Gastroesophageal sphincter (tissue), 4 donors: ENCODE measurements around the gene DNAH17. TPM values are rescaled to one million over a fixed set of nuclear protein-coding genes. Genes with fewer than 3 reads are reported as not detected.

Source experiments
- ATAC-seq: fragments of 150-250 bp; one replicate; pipeline ENCODE4 v1.9.1; 2016; ENCODE audit warnings: mild to moderate bottlenecking, moderate library complexity
- H3K27ac ChIP-seq, 4 donors: fragments of 200-600 bp; sonication (generic) in 3 of 4; 1 replicate in 3 of 4; 2 replicates in 1 of 4; pipeline ENCODE4 v1.5.1; 2016 to 2019
- H3K27me3 ChIP-seq: fragments of 200-600 bp; sonication (generic); one replicate; pipeline ENCODE4 v1.5.1; 2019
- H3K36me3 ChIP-seq, 2 donors: fragments of 200-600 bp; sonication (generic); one replicate each; pipeline ENCODE4 v1.5.1; 2019; ENCODE audit warnings: control low read depth in 1 of 2
- H3K4me1 ChIP-seq, 3 donors: fragments of 200-600 bp; sonication (generic); 1 replicate in 2 of 3; 2 replicates in 1 of 3; pipeline ENCODE4 v1.5.1; 2016 to 2019; ENCODE audit warnings: control low read depth in 2 of 3
- H3K4me3 ChIP-seq, 2 donors: fragments of 200-600 bp; sonication (generic); one replicate each; pipeline ENCODE4 v1.5.1; 2019; ENCODE audit warnings: mild to moderate bottlenecking in 1 of 2, moderate library complexity in 1 of 2
- H3K9me3 ChIP-seq, 3 donors: fragments of 200-600 bp; sonication (generic); one replicate each; pipeline ENCODE4 v1.5.1; 2017 to 2019; ENCODE audit warnings: control low read depth in 2 of 3
- EP300 ChIP-seq: sonication (generic); formaldehyde crosslinking; IDR thresholded peaks from one replicate; pipeline ENCODE4 v1.6.1; 2017; ENCODE audit warnings: antibody characterized with exemption, mild to moderate bottlenecking
- POLR2A ChIP-seq, 2 donors: fragments of 450-650 bp; IDR thresholded peaks; one replicate each; pipeline ENCODE4 v1.6.1; 2017; ENCODE audit warnings: antibody characterized with exemption in 2 of 2, mild to moderate bottlenecking in 2 of 2, moderate library complexity in 1 of 2
- POLR2AphosphoS5 ChIP-seq: sonication (generic); formaldehyde crosslinking; IDR thresholded peaks from one replicate; pipeline ENCODE4 v1.6.1; 2017; ENCODE audit warnings: antibody characterized with exemption
- WGBS, 2 donors: methylation state at CpG; one replicate each; pipeline ENCODE4 v1.1.5; 2018; ENCODE audit warnings: low coverage in 1 of 2; 5-methylcytosine and 5-hydroxymethylcytosine counted together
- total RNA-seq, 4 donors: library from RNA; depleted of rRNA; stranded (reverse); fragments of >200 nt; gene quantifications; one replicate each; pipeline ENCODE4 v1.1.0, GENCODE V29; 2016
- TF ChIP-seq, protein P1 (sequence below), 4 experiments: fragments of 200-600 bp in 2 of 4; fragments of 450-650 bp in 2 of 4; sonication (generic) in 1 of 4; IDR thresholded peaks; one replicate each; pipeline ENCODE4 v1.5.1; 2017 to 2019; ENCODE audit warnings: antibody characterized with exemption in 4 of 4, mild to moderate bottlenecking in 2 of 4, moderate library complexity in 2 of 4

The DNAH17 gene
- total RNA-seq, 4 donors from 2014 or later, result 0.15 TPM; not detected in 3

DNA sequence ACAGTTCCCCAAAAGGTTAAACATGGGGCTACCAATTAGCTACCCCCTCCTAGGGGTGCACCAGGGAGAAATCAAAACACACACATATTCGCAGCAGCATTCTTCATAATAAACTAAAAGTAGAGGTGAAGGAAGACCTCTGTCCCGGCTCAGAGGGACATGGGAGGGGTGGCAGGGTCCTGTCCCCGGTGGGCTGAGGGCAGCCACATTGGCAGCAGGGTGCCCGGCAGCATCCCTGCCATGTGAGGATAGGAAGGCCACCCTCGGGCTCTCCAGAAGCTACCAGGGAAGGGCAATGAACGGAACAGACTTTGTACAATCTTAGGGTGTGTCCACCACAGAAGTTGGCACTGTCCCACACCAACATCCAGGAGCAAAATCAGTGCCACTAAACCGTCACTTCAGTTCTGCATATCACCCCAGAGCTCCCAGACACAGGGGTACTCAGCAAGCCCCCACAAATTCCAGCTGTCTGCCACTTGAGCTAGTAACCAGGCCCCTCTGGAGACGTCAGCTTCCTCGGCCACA, 3.1 kb upstream of the DNAH17 start:
- Histone ChIP-seq H3K36me3 (no peaks in the 10 kb centered on the region), H3K27ac (no peak overlapping the region), H3K9me3 (no peaks in the 10 kb centered on the region), H3K4me1 (no peaks in the 10 kb centered on the region), H3K4me3 (no peak overlapping the region), H3K27me3 (no peaks in the 10 kb centered on the region)
- ATAC-seq, result no peak
- no peak for TF ChIP-seq POLR2A (IDR thresholded peaks at IDR 0.05)
- TF ChIP-seq EP300, result no peak
- TF ChIP-seq, protein P1, sequence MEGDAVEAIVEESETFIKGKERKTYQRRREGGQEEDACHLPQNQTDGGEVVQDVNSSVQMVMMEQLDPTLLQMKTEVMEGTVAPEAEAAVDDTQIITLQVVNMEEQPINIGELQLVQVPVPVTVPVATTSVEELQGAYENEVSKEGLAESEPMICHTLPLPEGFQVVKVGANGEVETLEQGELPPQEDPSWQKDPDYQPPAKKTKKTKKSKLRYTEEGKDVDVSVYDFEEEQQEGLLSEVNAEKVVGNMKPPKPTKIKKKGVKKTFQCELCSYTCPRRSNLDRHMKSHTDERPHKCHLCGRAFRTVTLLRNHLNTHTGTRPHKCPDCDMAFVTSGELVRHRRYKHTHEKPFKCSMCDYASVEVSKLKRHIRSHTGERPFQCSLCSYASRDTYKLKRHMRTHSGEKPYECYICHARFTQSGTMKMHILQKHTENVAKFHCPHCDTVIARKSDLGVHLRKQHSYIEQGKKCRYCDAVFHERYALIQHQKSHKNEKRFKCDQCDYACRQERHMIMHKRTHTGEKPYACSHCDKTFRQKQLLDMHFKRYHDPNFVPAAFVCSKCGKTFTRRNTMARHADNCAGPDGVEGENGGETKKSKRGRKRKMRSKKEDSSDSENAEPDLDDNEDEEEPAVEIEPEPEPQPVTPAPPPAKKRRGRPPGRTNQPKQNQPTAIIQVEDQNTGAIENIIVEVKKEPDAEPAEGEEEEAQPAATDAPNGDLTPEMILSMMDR (IDR thresholded peaks at IDR 0.05), result no peak
- TF ChIP-seq POLR2AphosphoS5, result no peak
- 84 to 87% methylated on average over 2 to 4 of the region's 9 CpGs for WGBS, 2 donors

DNA sequence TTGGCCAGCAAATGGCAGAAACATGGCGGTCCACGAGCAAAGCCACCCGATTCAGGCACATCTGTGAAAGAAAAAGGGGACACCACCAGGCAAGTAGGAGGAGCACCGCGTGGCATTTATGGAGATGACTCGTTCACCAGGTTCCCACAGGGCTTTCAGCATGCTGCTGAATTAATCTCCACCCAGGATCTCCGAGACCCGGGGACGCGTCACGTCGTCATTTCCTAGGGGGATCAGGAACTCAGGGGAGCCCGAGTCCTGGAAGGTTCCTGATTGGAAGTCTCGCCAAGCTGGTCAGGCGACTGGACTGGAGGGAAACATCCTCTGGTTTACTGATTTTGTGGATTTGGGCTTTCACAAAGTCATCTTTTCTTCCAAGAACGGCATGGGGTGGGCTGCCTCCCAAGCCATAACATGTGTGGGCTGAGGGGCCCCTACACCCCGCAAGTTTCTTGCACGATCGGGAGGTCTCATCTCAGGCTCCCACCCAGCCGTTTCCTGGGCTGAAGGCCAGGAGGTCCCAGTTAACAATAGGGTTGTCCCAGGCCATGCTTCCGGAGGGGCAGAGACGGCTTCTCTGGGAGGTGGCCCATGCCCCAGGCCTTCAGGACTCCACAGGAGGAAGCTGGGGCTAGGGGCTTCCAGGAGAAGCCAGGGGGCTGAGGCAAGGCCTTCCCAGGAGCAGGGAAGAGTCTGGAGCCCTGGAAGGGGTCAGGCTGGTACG, 645 bp downstream of the DNAH17 start:
- WGBS, 2 donors, result 72 to 90% methylated on average over 8 to 9 of the region's 23 CpGs

DNA sequence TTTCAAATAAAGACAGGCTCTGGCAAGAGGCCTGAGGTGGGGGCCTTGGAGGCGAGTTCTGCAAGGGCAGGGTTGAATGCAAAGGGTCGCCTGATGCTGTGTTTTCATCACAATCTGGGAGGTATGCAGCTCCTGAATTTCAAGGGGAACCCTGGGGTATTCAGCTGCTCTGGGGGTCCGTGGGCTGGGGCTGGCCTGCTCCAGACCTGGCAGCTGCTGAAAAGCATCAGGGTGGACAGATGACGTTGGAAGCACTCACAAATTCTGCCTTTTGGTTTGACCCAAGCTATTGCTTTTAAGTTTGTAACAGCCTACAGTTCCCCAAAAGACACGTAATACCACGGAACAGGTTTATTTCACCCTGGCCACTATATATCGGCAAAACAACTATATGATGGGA, 1.3 kb downstream of the DNAH17 start:
- Histone ChIP-seq H3K4me1 (no peaks in the 10 kb centered on the region), H3K27ac (no peak overlapping the region), H3K9me3 (no peaks in the 10 kb centered on the region), H3K4me3 (no peak overlapping the region), H3K27me3 (no peaks in the 10 kb centered on the region), H3K36me3 (no peaks in the 10 kb centered on the region)
- WGBS, 2 donors, result 86% methylated on average over 7 of the region's 7 CpGs; no CpG with 5 or more reads in 1 of the 2 donors
- ATAC-seq, result no peak
- TF ChIP-seq POLR2AphosphoS5, result no peak
- TF ChIP-seq, protein P1 (IDR thresholded peaks at IDR 0.05), result no peak
- TF ChIP-seq POLR2A (IDR thresholded peaks at IDR 0.05), result no peak
- TF ChIP-seq EP300, result no peak

More for the DNA sequence above, 645 bp downstream of the DNAH17 start:
- Histone ChIP-seq H3K27me3 (no peaks in the 10 kb centered on the region), H3K36me3 (no peaks in the 10 kb centered on the region), H3K27ac (no peak overlapping the region), H3K4me1 (no peaks in the 10 kb centered on the region), H3K4me3 (no peak overlapping the region), H3K9me3 (no peaks in the 10 kb centered on the region)
- ATAC-seq, result no peak
- TF ChIP-seq, protein P1 (IDR thresholded peaks at IDR 0.05), result no peak
- TF ChIP-seq EP300 (no peak), POLR2AphosphoS5 (no peak), POLR2A (IDR thresholded peaks at IDR 0.05) (no peak)

DNA sequence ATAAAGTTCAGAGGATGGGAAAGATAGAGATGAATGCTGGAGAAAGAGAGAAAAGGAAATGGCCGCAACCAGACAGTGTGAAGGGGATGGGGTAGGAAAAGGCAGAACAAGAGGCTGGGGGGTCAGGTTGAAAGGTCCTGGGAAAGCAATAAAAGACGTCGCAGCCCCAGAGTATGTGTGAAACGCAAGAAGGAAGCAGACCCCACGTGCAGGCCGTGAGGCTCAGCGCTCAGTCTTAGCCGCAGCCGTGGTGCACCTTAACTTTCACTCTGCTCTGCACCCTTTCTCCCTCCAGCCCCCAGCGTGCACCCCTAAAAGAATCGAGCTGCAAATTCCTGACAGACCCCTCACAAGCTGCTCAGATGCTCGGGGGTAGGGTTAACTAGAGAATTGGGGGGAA, 1.9 kb downstream of the DNAH17 start:
- H3K4me1 ChIP-seq, result no peaks in the 10 kb centered on the region
- H3K27me3 ChIP-seq, result no peaks in the 10 kb centered on the region
- ATAC-seq, result no peak
- H3K36me3 ChIP-seq, result no peaks in the 10 kb centered on the region
- no peak overlapping the region for H3K27ac ChIP-seq
- WGBS, 2 donors, result 72 to 100% methylated on average over 2 to 11 of the region's 12 CpGs
- H3K9me3 ChIP-seq, result no peaks in the 10 kb centered on the region
- no peak for TF ChIP-seq EP300
- TF ChIP-seq POLR2AphosphoS5, result no peak
- no peak for TF ChIP-seq POLR2A (IDR thresholded peaks at IDR 0.05)
- TF ChIP-seq, protein P1 (IDR thresholded peaks at IDR 0.05), result no peak
- no peak overlapping the region for H3K4me3 ChIP-seq

DNA sequence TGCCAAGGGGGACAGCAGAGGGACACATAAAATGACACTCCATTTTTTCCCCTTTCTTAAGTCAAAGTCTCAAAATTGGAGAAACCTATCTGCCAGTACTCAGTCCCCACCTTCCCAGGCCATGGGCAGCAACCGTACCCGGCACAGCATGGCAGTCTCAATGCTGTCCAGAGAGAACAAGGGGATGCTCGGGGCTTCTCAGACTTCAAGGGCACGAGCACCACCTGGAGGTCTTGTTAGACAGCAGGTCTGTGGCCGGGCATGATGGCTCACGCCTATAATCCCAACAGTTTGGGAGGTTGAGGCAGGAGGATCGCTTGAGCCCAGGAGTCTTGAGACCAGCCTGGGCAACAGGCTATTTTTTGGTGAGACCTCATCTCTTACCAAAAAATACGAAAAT, 3.2 kb downstream of the DNAH17 start:
- no peaks in the 10 kb centered on the region for H3K27me3 ChIP-seq

More for the DNA sequence above, 3.2 kb downstream of the DNAH17 start:
- 90 to 100% methylated on average over 2 to 3 of the region's 8 CpGs for WGBS, 2 donors
- no peaks in the 10 kb centered on the region for H3K9me3 ChIP-seq
- no peaks in the 10 kb centered on the region for H3K4me1 ChIP-seq
- no peak overlapping the region for H3K27ac ChIP-seq
- no peaks in the 10 kb centered on the region for H3K36me3 ChIP-seq
- no peak overlapping the region for H3K4me3 ChIP-seq
- ATAC-seq, result no peak
- TF ChIP-seq EP300, result no peak
- TF ChIP-seq, protein P1 (IDR thresholded peaks at IDR 0.05), result no peak
- no peak for TF ChIP-seq POLR2A (IDR thresholded peaks at IDR 0.05)
- TF ChIP-seq POLR2AphosphoS5, result no peak
